ENCODE results near the gene CXCL12.

- TF ChIP-seq, protein P1, sequence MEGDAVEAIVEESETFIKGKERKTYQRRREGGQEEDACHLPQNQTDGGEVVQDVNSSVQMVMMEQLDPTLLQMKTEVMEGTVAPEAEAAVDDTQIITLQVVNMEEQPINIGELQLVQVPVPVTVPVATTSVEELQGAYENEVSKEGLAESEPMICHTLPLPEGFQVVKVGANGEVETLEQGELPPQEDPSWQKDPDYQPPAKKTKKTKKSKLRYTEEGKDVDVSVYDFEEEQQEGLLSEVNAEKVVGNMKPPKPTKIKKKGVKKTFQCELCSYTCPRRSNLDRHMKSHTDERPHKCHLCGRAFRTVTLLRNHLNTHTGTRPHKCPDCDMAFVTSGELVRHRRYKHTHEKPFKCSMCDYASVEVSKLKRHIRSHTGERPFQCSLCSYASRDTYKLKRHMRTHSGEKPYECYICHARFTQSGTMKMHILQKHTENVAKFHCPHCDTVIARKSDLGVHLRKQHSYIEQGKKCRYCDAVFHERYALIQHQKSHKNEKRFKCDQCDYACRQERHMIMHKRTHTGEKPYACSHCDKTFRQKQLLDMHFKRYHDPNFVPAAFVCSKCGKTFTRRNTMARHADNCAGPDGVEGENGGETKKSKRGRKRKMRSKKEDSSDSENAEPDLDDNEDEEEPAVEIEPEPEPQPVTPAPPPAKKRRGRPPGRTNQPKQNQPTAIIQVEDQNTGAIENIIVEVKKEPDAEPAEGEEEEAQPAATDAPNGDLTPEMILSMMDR (conservative IDR thresholded peaks at IDR 0.05; ENCODE audit: low read depth, low read length), result no peak
- TF ChIP-seq EZH2 (IDR thresholded peaks at IDR 0.05; ENCODE audit: low read length, unreplicated experiment) (no peak), EZH2phosphoT487 (IDR thresholded peaks at IDR 0.05; ENCODE audit: borderline replicate concordance, low read length) (no peak)
Observed at GRCh38 chr10:44404741-44405437, 20.0 kb upstream of the CXCL12 start.
